GM21423 (cell line): ENCODE data around the gene TNS3.
A peak's percentile ranks its signal among the peaks of the same experiment; 100 is the strongest.

Experiments used
- ATAC-seq: cut with Tn5 transposase; IDR thresholded peaks from one replicate; pipeline ENCODE4 v1.9.1; 2021; ENCODE audit warnings: mild to moderate bottlenecking, moderate library complexity; ENCODE audit not compliant: unreplicated experiment

The TNS3 gene

GRCh38 chr7:47356261-47356660 is 225.7 kb downstream of the TNS3 start:
- ATAC-seq = no peak

- ATAC-seq = no peak
These were observed 226.2 kb downstream of the TNS3 start for GRCh38 chr7:47355684-47356083.

GRCh38 chr7:47354831-47355541 is 226.9 kb downstream of the TNS3 start:
- ATAC-seq = no peak

- no peak for ATAC-seq
These were observed 227.8 kb downstream of the TNS3 start for GRCh38 chr7:47354071-47354470.

GRCh38 chr7:47352394-47352968 is 229.4 kb downstream of the TNS3 start:
- no peak for ATAC-seq

- ATAC-seq = no peak
These were observed 230.4 kb downstream of the TNS3 start for GRCh38 chr7:47351233-47352154.

- ATAC-seq = no peak
These were observed 231.5 kb downstream of the TNS3 start for GRCh38 chr7:47350425-47350824.

GRCh38 chr7:47349401-47349800 is 232.5 kb downstream of the TNS3 start:
- ATAC-seq = no peak

GRCh38 chr7:47347816-47348385 is 234.0 kb downstream of the TNS3 start:
- no peak for ATAC-seq

- no peak for ATAC-seq
These were observed 234.6 kb downstream of the TNS3 start for GRCh38 chr7:47347346-47347745.

GRCh38 chr7:47346377-47346914 is 235.5 kb downstream of the TNS3 start:
- ATAC-seq = no peak

GRCh38 chr7:47345857-47346298 is 236.0 kb downstream of the TNS3 start:
- ATAC-seq = no peak

- ATAC-seq = no peak
These were observed 237.5 kb downstream of the TNS3 start for GRCh38 chr7:47344171-47344955.

- no peak for ATAC-seq
These were observed 238.9 kb downstream of the TNS3 start for GRCh38 chr7:47343061-47343455.

GRCh38 chr7:47342296-47343060 is 239.4 kb downstream of the TNS3 start:
- no peak for ATAC-seq

GRCh38 chr7:47340517-47340916 is 241.4 kb downstream of the TNS3 start:
- ATAC-seq = no peak

GRCh38 chr7:47338026-47338425 is 243.9 kb downstream of the TNS3 start:
- no peak for ATAC-seq

GRCh38 chr7:47337531-47337930 is 244.4 kb downstream of the TNS3 start:
- peak; percentile 77 for ATAC-seq
